HepG2 (cell line): ENCODE results near the gene MUTYH. TPM values are rescaled to one million over a fixed set of nuclear protein-coding genes. Genes with fewer than 3 reads are reported as not detected.

Source experiments
- ARNT2 ChIP-seq: sonication (generic); formaldehyde crosslinking; IDR thresholded peaks from 2 replicates; pipeline ENCODE4 v1.8.0; 2022; ENCODE audit warnings: mild to moderate bottlenecking, low read depth, missing genetic modification reagents, moderate library complexity
- FOXO1 ChIP-seq: sonication (generic); formaldehyde crosslinking; IDR thresholded peaks from 2 replicates; pipeline ENCODE4 v1.4.0; 2020; ENCODE audit warnings: missing genetic modification reagents
- HNF1B ChIP-seq: sonication (generic); formaldehyde crosslinking; IDR thresholded peaks from 2 replicates; pipeline ENCODE4 v1.5.1; 2020; ENCODE audit warnings: mild to moderate bottlenecking, moderate library complexity, missing genetic modification reagents
- HNF4G ChIP-seq, 2 experiments: sonication (generic) in 1 of 2; formaldehyde crosslinking in 1 of 2; IDR thresholded peaks; 2 replicates each; pipeline versions ENCODE4 v1.4.0 to v1.6.1; 2011 to 2020; ENCODE audit warnings: borderline replicate concordance in 2 of 2, low read depth in 2 of 2, mild to moderate bottlenecking in 2 of 2, low read length in 1 of 2, missing genetic modification reagents in 1 of 2, moderate library complexity in 1 of 2
- IKZF4 ChIP-seq: sonication (generic); formaldehyde crosslinking; IDR thresholded peaks from 2 replicates; pipeline ENCODE4 v1.5.1; 2020; ENCODE audit warnings: borderline replicate concordance, mild to moderate bottlenecking, low read depth, missing genetic modification reagents; ENCODE audit errors: not compliant biosample characterization
- KLF6 ChIP-seq: IDR thresholded peaks from 2 replicates; pipeline ENCODE4 v1.8.0; 2016; ENCODE audit warnings: missing biosample characterization, missing genetic modification reagents
- NR2C2 ChIP-seq: sonication (generic); formaldehyde crosslinking; IDR thresholded peaks from 2 replicates; pipeline ENCODE4 v1.4.0; 2020; ENCODE audit warnings: missing genetic modification reagents, mild to moderate bottlenecking, moderate library complexity, borderline replicate concordance
- RAD21 ChIP-seq: fragments of 450-650 bp; formaldehyde crosslinking; IDR thresholded peaks from 2 replicates; pipeline ENCODE4 v1.5.0; 2020; ENCODE audit warnings: mild to moderate bottlenecking
- RFXAP ChIP-seq: sonication (generic); formaldehyde crosslinking; IDR thresholded peaks from 2 replicates; pipeline ENCODE4 v1.4.0; 2020; ENCODE audit warnings: missing genetic modification reagents, borderline replicate concordance
- TRAFD1 ChIP-seq: sonication (generic); formaldehyde crosslinking; IDR thresholded peaks from 2 replicates; pipeline ENCODE4 v1.5.1; 2020; ENCODE audit warnings: missing genetic modification reagents, mild to moderate bottlenecking, borderline replicate concordance
- ZBTB14 ChIP-seq: sonication (generic); formaldehyde crosslinking; IDR thresholded peaks from 2 replicates; pipeline ENCODE4 v1.4.0; 2020; ENCODE audit warnings: missing genetic modification reagents
- ZKSCAN5 ChIP-seq: sonication (generic); formaldehyde crosslinking; IDR thresholded peaks from 2 replicates; pipeline ENCODE4 v1.5.1; 2020; ENCODE audit warnings: mild to moderate bottlenecking, missing genetic modification reagents
- ZMYM2 ChIP-seq: sonication (generic); formaldehyde crosslinking; IDR thresholded peaks from 2 replicates; pipeline ENCODE4 v1.8.0; 2022; ENCODE audit warnings: mild to moderate bottlenecking, missing genetic modification reagents
- ZNF260 ChIP-seq: sonication (generic); formaldehyde crosslinking; IDR thresholded peaks from 2 replicates; pipeline ENCODE4 v1.4.0; 2020; ENCODE audit warnings: missing genetic modification reagents, low read depth, mild to moderate bottlenecking, borderline replicate concordance
- ZNF350 ChIP-seq: sonication (generic); formaldehyde crosslinking; IDR thresholded peaks from 2 replicates; pipeline ENCODE4 v1.4.0; 2020; ENCODE audit warnings: mild to moderate bottlenecking, low read depth, missing genetic modification reagents, borderline replicate concordance
- ZNF362 ChIP-seq: sonication (generic); formaldehyde crosslinking; IDR thresholded peaks from 2 replicates; pipeline ENCODE4 v1.4.0; 2020; ENCODE audit warnings: missing genetic modification reagents, mild to moderate bottlenecking, borderline replicate concordance
- ZNF530 ChIP-seq: sonication (generic); formaldehyde crosslinking; IDR thresholded peaks from 2 replicates; pipeline ENCODE4 v1.5.0; 2020; ENCODE audit warnings: low read depth, mild to moderate bottlenecking, missing genetic modification reagents
- ZNF614 ChIP-seq: IDR thresholded peaks from 2 replicates; pipeline ENCODE4 v1.6.1; 2018; ENCODE audit warnings: missing biosample characterization, missing genetic modification reagents, inconsistent platforms, borderline replicate concordance
- ZNF619 ChIP-seq: sonication (generic); formaldehyde crosslinking; IDR thresholded peaks from 2 replicates; pipeline ENCODE4 v1.4.0; 2020; ENCODE audit warnings: mild to moderate bottlenecking, missing genetic modification reagents
- ZNF800 ChIP-seq: sonication (generic); formaldehyde crosslinking; IDR thresholded peaks from 2 replicates; pipeline ENCODE4 v1.4.0; 2020; ENCODE audit warnings: missing genetic modification reagents
- polyA plus RNA-seq, 8 experiments: library from polyadenylated mRNA; depleted of rRNA in 3 of 8; stranded (reverse) in 7 of 8; unstranded in 1 of 8; fragments of >200 nt; fragmentation: Illumina TruSeq in 4 of 8; extraction: Trizol in 4 of 8; gene quantifications; 2 replicates each; pipeline versions ENCODE4 v1.2.1 to v1.2.3, GENCODE V29; 2011 to 2016; ENCODE audit warnings: low read depth in 4 of 8, missing spikeins in 1 of 8, mixed read lengths in 1 of 8; ENCODE audit not compliant: insufficient read depth in 1 of 8
- total RNA-seq, 5 experiments: library from RNA; depleted of rRNA; stranded (reverse); fragments of >200 nt; fragmentation: Illumina TruSeq; extraction: Trizol; gene quantifications; 2 replicates each; pipeline ENCODE4 v1.2.3, GENCODE V29; 2016; ENCODE audit warnings: low read depth in 1 of 5

The MUTYH gene
- total and polyA plus RNA-seq, 2 of the 13 experiments (the other 11 are each of a cell fraction or from before 2014, with no cell fraction given): 16.3 to 17.1 TPM

- TF ChIP-seq HNF4G (IDR thresholded peaks at IDR 0.05; ENCODE audit: borderline replicate concordance, low read depth, low read length) (no peak), HNF4G (CRISPR knock-in tag; IDR thresholded peaks at IDR 0.05; ENCODE audit: borderline replicate concordance, low read depth) (peak; percentile 39; the same call in 1 of the 2 replicates), RFXAP (CRISPR knock-in tag) (peak; percentile 58; the same call in 1 of the 2 replicates), RAD21 (peak; percentile 56), ZNF260 (no peak), ZBTB14 (CRISPR knock-in tag) (0 out of 2 replicates have a peak, but pooled peaks have one; percentile 21), ARNT2 (CRISPR knock-in tag) (peak; percentile 93), ZNF800 (CRISPR knock-in tag) (peak; percentile 75), ZNF530 (no peak), ZNF619 (no peak; the same call in 1 of the 2 replicates), TRAFD1 (CRISPR knock-in tag) (no peak), ZKSCAN5 (CRISPR knock-in tag) (no peak), IKZF4 (CRISPR knock-in tag) (peak; percentile 83), ZNF350 (CRISPR knock-in tag) (peak; percentile 96), ZMYM2 (CRISPR knock-in tag) (peak; percentile 98), NR2C2 (CRISPR knock-in tag) (peak; percentile 88), KLF6 (CRISPR knock-in tag) (no peak), ZNF362 (no peak), ZNF614 (CRISPR knock-in tag) (peak; percentile 12; the same call in 1 of the 2 replicates), FOXO1 (CRISPR knock-in tag) (peak; percentile 27; the same call in 1 of the 2 replicates), HNF1B (peak; percentile 91)
Measured at GRCh38 chr1:45339789-45340558, at the start of gene MUTYH, which contains the start of gene TOE1 (continued).
